OCI-LY3 (cell line): ENCODE results near the gene SYNDIG1.

Source experiments
- H2AFZ ChIP-seq: fragments of 200-600, 300-600 bp; shearing (Covaris generic); 2 replicates; pipeline ENCODE4 v1.6.0; 2014; ENCODE audit warnings: antibody characterized with exemption, low read depth, low read length
- H3K27ac ChIP-seq: fragments of 200-600, 300-600 bp; sonication (generic); 2 replicates; pipeline ENCODE4 v1.5.1; 2014; ENCODE audit warnings: mild to moderate bottlenecking, low read length, moderate library complexity, mixed read lengths
- H3K27me3 ChIP-seq: fragments of 200-600, 300-600 bp; sonication (generic); 2 replicates; pipeline ENCODE4 v1.6.1; 2014; ENCODE audit warnings: low read depth, low read length, mixed read lengths
- H3K36me3 ChIP-seq: fragments of 200-600, 300-600 bp; sonication (generic); replicated peaks from 2 replicates; pipeline ENCODE3; 2014; ENCODE audit warnings: low read depth, low read length, mixed read lengths
- H3K4me1 ChIP-seq: fragments of 300-600, 200-600 bp; sonication (generic); 2 replicates; pipeline ENCODE4 v1.6.1; 2014; ENCODE audit warnings: low read length, mixed read lengths
- H3K4me2 ChIP-seq: fragments of 200-600, 300-600 bp; sonication (generic); 2 replicates; pipeline ENCODE4 v1.6.1; 2014; ENCODE audit warnings: low read length, mixed read lengths
- H3K4me3 ChIP-seq: fragments of 300-600, 200-600 bp; sonication (generic); 2 replicates; pipeline ENCODE4 v1.5.1; 2014; ENCODE audit warnings: antibody characterized with exemption, mild to moderate bottlenecking, low read length, moderate library complexity
- H3K79me2 ChIP-seq: fragments of 300-600, 200-600 bp; shearing (Covaris generic); 2 replicates; pipeline ENCODE4 v1.6.1; 2014; ENCODE audit warnings: mild to moderate bottlenecking, low read length, mixed read lengths
- H3K9ac ChIP-seq: fragments of 300-600, 200-600 bp; shearing (Covaris generic); 2 replicates; pipeline ENCODE4 v1.6.0; 2014; ENCODE audit warnings: mild to moderate bottlenecking, low read length, moderate library complexity
- H3K9me3 ChIP-seq: fragments of 200-600, 300-600 bp; shearing (Covaris generic); 2 replicates; pipeline ENCODE4 v1.6.1; 2014; ENCODE audit warnings: low read length, mixed read lengths; ENCODE audit not compliant: insufficient read depth
- H4K20me1 ChIP-seq: fragments of 200-600, 300-600 bp; sonication (generic); 2 replicates; pipeline ENCODE4 v1.6.1; 2016; ENCODE audit warnings: low read length, mixed read lengths; ENCODE audit not compliant: insufficient read depth
- CTCF ChIP-seq: fragments of 200-600, 300-600 bp; sonication (generic); IDR thresholded peaks from 2 replicates; pipeline ENCODE4 v1.5.1; 2014; ENCODE audit warnings: antibody characterized with exemption, low read length, low read depth
- EZH2phosphoT487 ChIP-seq: fragments of 200-600 bp; shearing (Covaris generic); IDR thresholded peaks from 2 replicates; pipeline ENCODE4 v1.6.1; 2018; ENCODE audit warnings: antibody characterized with exemption, mixed run types, low read depth

Gene SYNDIG1

GRCh38 chr20:24672886-24673677 lies 203.7 kb downstream of the SYNDIG1 start:
- Histone ChIP-seq H3K79me2 (no peaks in the 10 kb centered on the region), H3K36me3 (no peaks in the 10 kb centered on the region), H3K27me3 (peaks cover 24% of the 10 kb centered on the region), H3K9ac (peak overlapping the region; percentile 22; the same call in 1 of the 2 replicates), H2AFZ (no peak overlapping the region), H3K4me3 (peak overlapping the region; percentile 41), H3K4me1 (peaks cover 33% of the 10 kb centered on the region), H4K20me1 (no peaks in the 10 kb centered on the region), H3K9me3 (no peaks in the 10 kb centered on the region), H3K27ac (no peak overlapping the region), H3K4me2 (peak overlapping the region; percentile 73)
- TF ChIP-seq EZH2phosphoT487: no peak
- no peak for TF ChIP-seq CTCF

GRCh38 chr20:24673678-24674570 lies 204.5 kb downstream of the SYNDIG1 start:
- no peaks in the 10 kb centered on the region for H3K79me2 ChIP-seq
- no peak for TF ChIP-seq CTCF
- H3K4me2 ChIP-seq: peak overlapping the region; percentile 73; the same call in 1 of the 2 replicates
- peaks cover 24% of the 10 kb centered on the region for H3K27me3 ChIP-seq
- no peaks in the 10 kb centered on the region for H4K20me1 ChIP-seq
- no peaks in the 10 kb centered on the region for H3K36me3 ChIP-seq
- H3K4me3 ChIP-seq: no peak overlapping the region
- no peak overlapping the region for H3K27ac ChIP-seq
- peaks cover 33% of the 10 kb centered on the region for H3K4me1 ChIP-seq
- no peak overlapping the region for H3K9ac ChIP-seq
- no peak overlapping the region for H2AFZ ChIP-seq
- H3K9me3 ChIP-seq: no peaks in the 10 kb centered on the region

- Histone ChIP-seq H3K79me2 (no peaks in the 10 kb centered on the region), H3K36me3 (no peaks in the 10 kb centered on the region), H3K9ac (no peak overlapping the region), H3K4me1 (peaks cover 33% of the 10 kb centered on the region), H3K9me3 (no peaks in the 10 kb centered on the region), H3K27ac (no peak overlapping the region), H3K4me2 (no peak overlapping the region), H4K20me1 (no peaks in the 10 kb centered on the region), H2AFZ (no peak overlapping the region), H3K27me3 (peaks cover 20% of the 10 kb centered on the region; the same call in 1 of the 2 replicates), H3K4me3 (no peak overlapping the region)
- TF ChIP-seq EZH2phosphoT487 (no peak), CTCF (no peak)
These were observed 205.6 kb downstream of the SYNDIG1 start for GRCh38 chr20:24674921-24675605.
